ENCODE data around the gene TARS3.

DNA sequence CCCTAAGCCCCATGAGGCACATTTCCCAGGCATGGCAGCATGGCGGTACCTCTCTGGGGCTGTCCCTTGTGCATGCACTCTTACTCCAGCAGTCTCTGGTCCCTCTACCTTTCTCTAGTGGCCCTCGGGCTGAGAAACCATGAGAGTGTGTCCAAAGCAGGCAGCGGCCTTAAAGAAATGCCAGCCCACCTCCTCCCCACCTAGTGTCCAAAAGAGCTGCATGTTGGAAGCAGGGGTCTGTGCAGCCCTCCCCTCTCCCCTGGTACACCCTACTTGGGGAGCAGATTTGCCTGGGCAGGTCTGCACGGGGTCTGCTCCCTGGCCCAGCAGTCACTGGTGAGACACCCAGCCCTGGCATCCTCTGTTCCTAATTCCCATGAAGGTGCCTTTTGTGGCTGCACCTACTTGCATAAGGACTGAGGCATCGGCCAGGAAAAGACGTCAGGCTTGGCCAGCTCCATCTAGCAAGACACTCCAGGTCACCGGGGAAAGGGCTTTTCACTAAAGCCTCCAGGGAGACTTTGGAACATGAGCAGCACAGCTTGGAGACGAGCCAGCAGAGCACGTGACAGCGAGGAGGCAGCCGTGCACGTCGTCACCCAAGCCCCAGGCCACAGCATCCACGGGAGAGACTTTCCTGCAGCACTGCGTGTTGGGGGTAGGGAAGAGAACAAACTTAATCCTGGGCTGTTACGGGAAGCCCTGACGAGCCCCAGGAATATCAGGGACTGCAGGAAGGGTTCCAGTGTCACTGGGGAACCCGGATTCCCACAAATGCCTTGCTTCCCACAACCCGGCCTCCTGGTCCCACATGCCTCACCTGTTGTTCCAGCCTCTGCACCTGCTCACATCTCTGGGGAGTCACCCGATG lies 110.9 kb downstream of the TARS3 start:
- TF ChIP-seq POLR2A (IDR thresholded peaks at IDR 0.05; ENCODE audit: low read depth, low read length) (no peak), POLR2AphosphoS5 (IDR thresholded peaks at IDR 0.05; ENCODE audit: low read depth, low read length) (no peak), TAF1 (IDR thresholded peaks at IDR 0.05; ENCODE audit: borderline replicate concordance, low read depth, low read length) (no peak)
